ENCODE measurements around the gene IQCE. TPM values are rescaled to one million over a fixed set of nuclear protein-coding genes. Genes with fewer than 3 reads are reported as not detected.
"Not testable (repeated sequence)": the region's sequence is repeated elsewhere in the genome, so short reads cannot be mapped to it uniquely, and the experiment has no call there.

IQCE gene
- polyA plus RNA-seq, 1 donor from 2014 or later = 21.2 TPM

DNA sequence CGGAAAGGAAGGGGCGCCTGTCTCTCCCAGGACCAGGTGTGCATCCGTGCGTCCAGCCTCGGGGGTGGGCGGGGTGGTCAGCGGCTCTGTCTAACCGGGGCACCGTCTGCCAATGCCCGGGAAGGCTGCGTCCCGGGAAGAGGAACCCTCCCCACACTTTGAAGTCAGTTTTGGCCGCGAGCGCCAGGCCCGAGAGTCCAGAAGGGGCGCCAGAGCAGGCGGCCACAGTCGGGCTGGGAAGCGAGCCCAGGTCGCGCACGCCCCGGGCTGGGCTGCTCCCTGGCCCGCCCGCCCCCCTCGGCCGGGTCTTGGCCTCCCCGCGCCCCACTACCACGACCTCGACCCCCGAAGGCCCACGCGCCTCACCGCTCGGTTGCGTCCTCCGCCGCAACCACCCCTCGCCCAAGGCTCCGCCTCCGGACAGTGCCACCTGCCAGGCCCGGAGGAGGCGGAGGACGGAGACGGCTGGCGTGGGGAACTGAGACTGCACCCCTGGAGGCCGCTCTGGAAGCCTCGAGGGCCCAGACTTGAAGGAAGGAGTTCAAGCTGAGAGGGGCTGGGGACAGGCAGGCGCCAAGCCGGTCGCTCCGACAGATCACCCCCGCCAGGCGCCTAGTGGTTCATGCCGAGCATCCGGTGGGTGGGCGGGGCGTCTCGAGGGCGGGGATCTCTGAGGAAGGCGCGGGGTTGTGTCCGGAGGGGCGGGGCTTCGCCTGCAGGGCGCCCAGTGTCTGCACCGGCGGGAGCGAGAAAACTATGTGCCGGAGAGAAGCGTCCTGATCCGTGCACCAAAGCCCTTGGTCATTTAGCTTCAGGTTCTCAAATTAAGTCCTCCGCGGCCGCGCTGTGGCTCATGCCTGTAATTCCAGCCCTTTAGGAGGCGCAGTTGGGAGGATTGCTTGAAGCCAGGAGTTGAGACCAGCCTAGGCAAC is 3.4 kb upstream of the IQCE start, which contains the start of gene BRAT1:
Gene BRAT1, minus strand, starts transcription at position 404 of the 932 bp plus-strand sequence. CDS start 1,093 bp downstream, outside the sequence.
- Histone ChIP-seq H3K9ac (ENCODE audit: low read length) (peak within 1 kb of the TSS; percentile 98), H2AFZ (ENCODE audit: low read depth, low read length) (peak within 1 kb of the TSS; percentile 80), H3K79me2 (replicated peaks; ENCODE audit: insufficient read depth, low read length) (peaks cover 12% of the 10 kb centered on the region), H3K4me3 (ENCODE audit: low read length) (peak within 1 kb of the TSS; percentile 93), H3K36me3 (ENCODE audit: insufficient read depth, low read length) (no peaks in the 10 kb centered on the region), H3K9me2 (ENCODE audit: insufficient read depth, low read length) (no peaks in the 10 kb centered on the region), H3K27ac (ENCODE audit: low read length) (peak within 1 kb of the TSS; percentile 97), H3K4me2 (ENCODE audit: low read length) (peak within 1 kb of the TSS; percentile 80), H3K27me3 (ENCODE audit: insufficient read depth, low read depth, low read length) (no peaks in the 10 kb centered on the region), H3F3A (ENCODE audit: insufficient read depth, low read length, poor library complexity, severe bottlenecking) (no peaks in the 10 kb centered on the region), H4K20me1 (ENCODE audit: insufficient read depth) (no peaks in the 10 kb centered on the region), H3K9me3 (ENCODE audit: low read length) (no peaks in the 10 kb centered on the region)
- TF ChIP-seq RAD21 (conservative IDR thresholded peaks at IDR 0.05) = no peak
- TF ChIP-seq POLR2AphosphoS5 (IDR thresholded peaks at IDR 0.05) = peak; percentile 73
- no peak for TF ChIP-seq EP300 (conservative IDR thresholded peaks at IDR 0.05; ENCODE audit: poor library complexity, severe bottlenecking)
- no peak for TF ChIP-seq TAF1 (IDR thresholded peaks at IDR 0.05; ENCODE audit: low read depth)
- peak; percentile 80 for TF ChIP-seq MXI1 (conservative IDR thresholded peaks at IDR 0.05; ENCODE audit: poor library complexity, severe bottlenecking)
- TF ChIP-seq SMC3 (conservative IDR thresholded peaks at IDR 0.05; ENCODE audit: poor library complexity) = no peak
- no peak for TF ChIP-seq REST (IDR thresholded peaks at IDR 0.05; ENCODE audit: borderline replicate concordance)
- TF ChIP-seq EZH2 (IDR thresholded peaks at IDR 0.05; ENCODE audit: borderline replicate concordance, insufficient read depth, low read length, poor library complexity, severe bottlenecking) = no peak
- TF ChIP-seq, protein P1, sequence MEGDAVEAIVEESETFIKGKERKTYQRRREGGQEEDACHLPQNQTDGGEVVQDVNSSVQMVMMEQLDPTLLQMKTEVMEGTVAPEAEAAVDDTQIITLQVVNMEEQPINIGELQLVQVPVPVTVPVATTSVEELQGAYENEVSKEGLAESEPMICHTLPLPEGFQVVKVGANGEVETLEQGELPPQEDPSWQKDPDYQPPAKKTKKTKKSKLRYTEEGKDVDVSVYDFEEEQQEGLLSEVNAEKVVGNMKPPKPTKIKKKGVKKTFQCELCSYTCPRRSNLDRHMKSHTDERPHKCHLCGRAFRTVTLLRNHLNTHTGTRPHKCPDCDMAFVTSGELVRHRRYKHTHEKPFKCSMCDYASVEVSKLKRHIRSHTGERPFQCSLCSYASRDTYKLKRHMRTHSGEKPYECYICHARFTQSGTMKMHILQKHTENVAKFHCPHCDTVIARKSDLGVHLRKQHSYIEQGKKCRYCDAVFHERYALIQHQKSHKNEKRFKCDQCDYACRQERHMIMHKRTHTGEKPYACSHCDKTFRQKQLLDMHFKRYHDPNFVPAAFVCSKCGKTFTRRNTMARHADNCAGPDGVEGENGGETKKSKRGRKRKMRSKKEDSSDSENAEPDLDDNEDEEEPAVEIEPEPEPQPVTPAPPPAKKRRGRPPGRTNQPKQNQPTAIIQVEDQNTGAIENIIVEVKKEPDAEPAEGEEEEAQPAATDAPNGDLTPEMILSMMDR (IDR thresholded peaks at IDR 0.05; ENCODE audit: poor library complexity, severe bottlenecking) = peak; percentile 55

- Histone ChIP-seq H3K4me3 (ENCODE audit: low read length) (peak overlapping the region; percentile 95), H3K36me3 (ENCODE audit: insufficient read depth, low read length) (no peaks in the 10 kb centered on the region), H3K4me2 (ENCODE audit: low read length) (no peak overlapping the region), H3K9me3 (ENCODE audit: low read length) (no peaks in the 10 kb centered on the region), H4K20me1 (ENCODE audit: insufficient read depth) (no peaks in the 10 kb centered on the region), H3K27ac (ENCODE audit: low read length) (peak overlapping the region; percentile 39), H3K9me2 (ENCODE audit: insufficient read depth, low read length) (no peaks in the 10 kb centered on the region), H3K79me2 (replicated peaks; ENCODE audit: insufficient read depth, low read length) (peaks cover 17% of the 10 kb centered on the region), H3K27me3 (ENCODE audit: insufficient read depth, low read depth, low read length) (no peaks in the 10 kb centered on the region), H3F3A (ENCODE audit: insufficient read depth, low read length, poor library complexity, severe bottlenecking) (no peaks in the 10 kb centered on the region), H2AFZ (ENCODE audit: low read depth, low read length) (peak overlapping the region; percentile 60), H3K9ac (ENCODE audit: low read length) (peak overlapping the region; percentile 72)
- TF ChIP-seq MXI1 (conservative IDR thresholded peaks at IDR 0.05; ENCODE audit: poor library complexity, severe bottlenecking) (peak; percentile 61), SMC3 (conservative IDR thresholded peaks at IDR 0.05; ENCODE audit: poor library complexity) (peak; percentile 42), RAD21 (conservative IDR thresholded peaks at IDR 0.05) (no peak)
Measured at GRCh38 chr7:2559283-2559950, 638 bp downstream of the IQCE start.

GRCh38 chr7:2563955-2564354 is 5.2 kb downstream of the IQCE start:
- H3K36me3 ChIP-seq (ENCODE audit: insufficient read depth, low read length); H2AFZ ChIP-seq (ENCODE audit: low read depth, low read length); H3F3A ChIP-seq (ENCODE audit: insufficient read depth, low read length, poor library complexity, severe bottlenecking); H3K9me2 ChIP-seq (ENCODE audit: insufficient read depth, low read length); H3K9ac ChIP-seq (ENCODE audit: low read length); H3K9me3 ChIP-seq (ENCODE audit: low read length); H3K4me3 ChIP-seq (ENCODE audit: low read length); H4K20me1 ChIP-seq (ENCODE audit: insufficient read depth); H3K27ac ChIP-seq (ENCODE audit: low read length); H3K4me2 ChIP-seq (ENCODE audit: low read length); H3K27me3 ChIP-seq (ENCODE audit: insufficient read depth, low read depth, low read length): not testable (repeated sequence)
- H3K79me2 ChIP-seq (replicated peaks; ENCODE audit: insufficient read depth, low read length) = peaks cover 23% of the 10 kb centered on the region

Data from neural cell (in vitro differentiated cells).